ENCODE results near the gene NPIPA1.
"Not testable (repeated sequence)": the region's sequence is repeated elsewhere in the genome, so short reads cannot be mapped to it uniquely, and the experiment has no call there.

NPIPA1 gene

GRCh38 chr16:14976971-14977736 is 39.9 kb downstream of the NPIPA1 start:
- not testable (repeated sequence) for DNase-seq (ENCODE audit: low read depth)

- DNase-seq (ENCODE audit: low read depth): not testable (repeated sequence)
These were observed 41.0 kb downstream of the NPIPA1 start for GRCh38 chr16:14978281-14978680.

GRCh38 chr16:14978908-14979307 is 41.7 kb downstream of the NPIPA1 start:
- DNase-seq (ENCODE audit: low read depth): not testable (repeated sequence)

- not testable (repeated sequence) for DNase-seq (ENCODE audit: low read depth)
These were observed 44.0 kb downstream of the NPIPA1 start for GRCh38 chr16:14981234-14981633.

- DNase-seq (ENCODE audit: low read depth): not testable (repeated sequence)
These were observed 45.3 kb downstream of the NPIPA1 start for GRCh38 chr16:14982521-14982920.

- not testable (repeated sequence) for DNase-seq (ENCODE audit: low read depth)
These were observed 50.8 kb downstream of the NPIPA1 start for GRCh38 chr16:14988092-14988491.

GRCh38 chr16:14988661-14989191 is 51.5 kb downstream of the NPIPA1 start:
- not testable (repeated sequence) for DNase-seq (ENCODE audit: low read depth)

GRCh38 chr16:14989291-14990281 is 52.3 kb downstream of the NPIPA1 start:
- not testable (repeated sequence) for DNase-seq (ENCODE audit: low read depth)

GRCh38 chr16:14993277-14994151 is 56.3 kb downstream of the NPIPA1 start:
- not testable (repeated sequence) for DNase-seq (ENCODE audit: low read depth)

GRCh38 chr16:14996702-14997101 is 59.5 kb downstream of the NPIPA1 start:
- not testable (repeated sequence) for DNase-seq (ENCODE audit: low read depth)

GRCh38 chr16:14998300-14998699 is 61.1 kb downstream of the NPIPA1 start:
- not testable (repeated sequence) for DNase-seq (ENCODE audit: low read depth)

- DNase-seq (ENCODE audit: low read depth): not testable (repeated sequence)
These were observed 62.6 kb downstream of the NPIPA1 start for GRCh38 chr16:14999845-15000244.

Measured in T follicular helper cell (primary cell).